HG03460 (cell line): ENCODE data around the gene SLC29A3.
A peak's percentile ranks its signal among the peaks of the same experiment; 100 is the strongest.

ENCODE experiments used
- ATAC-seq: cut with Tn5 transposase; IDR thresholded peaks from one replicate; pipeline ENCODE4 v1.9.1; 2021; ENCODE audit not compliant: unreplicated experiment

The SLC29A3 gene

DNA sequence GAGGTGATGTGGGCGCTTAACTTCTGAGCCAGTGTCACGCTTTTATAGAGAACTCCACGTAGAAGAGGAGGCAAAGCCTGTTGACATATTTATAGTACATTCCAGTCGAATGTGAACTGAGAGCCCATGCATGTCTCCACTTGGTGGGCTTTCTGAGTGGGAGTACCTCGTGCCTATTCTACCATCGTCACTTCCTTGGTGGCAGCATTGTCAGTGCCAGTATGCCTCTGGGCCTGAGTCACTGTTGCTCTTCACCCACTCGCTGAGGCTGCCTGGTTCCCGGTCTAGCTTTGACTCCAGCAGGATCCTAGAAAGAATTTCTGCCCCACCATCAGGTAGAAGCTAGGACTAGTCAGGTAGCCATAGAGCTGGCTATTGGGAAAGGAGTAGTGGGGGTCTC lies 47.6 kb downstream of the SLC29A3 start:
- ATAC-seq, result no peak

DNA sequence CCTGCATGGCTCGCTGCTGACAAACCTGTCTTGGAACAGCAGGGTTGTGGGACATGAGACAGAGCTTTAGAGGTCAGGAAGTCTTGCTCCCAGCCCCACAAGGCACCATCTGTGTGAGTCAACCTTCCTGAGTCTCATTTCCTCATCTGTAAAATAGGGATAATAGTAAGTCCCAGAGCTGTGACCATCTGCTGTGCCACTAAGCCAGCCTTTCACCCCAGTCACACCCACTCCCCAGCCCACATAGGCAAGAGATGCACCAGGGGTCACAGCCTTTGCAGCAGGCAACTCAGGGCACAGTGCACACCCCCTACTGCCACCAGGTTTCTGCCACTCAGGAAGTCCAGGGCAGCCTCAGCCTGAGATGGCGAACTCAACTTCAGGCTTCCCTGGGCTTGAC lies 48.2 kb downstream of the SLC29A3 start:
- no peak for ATAC-seq

DNA sequence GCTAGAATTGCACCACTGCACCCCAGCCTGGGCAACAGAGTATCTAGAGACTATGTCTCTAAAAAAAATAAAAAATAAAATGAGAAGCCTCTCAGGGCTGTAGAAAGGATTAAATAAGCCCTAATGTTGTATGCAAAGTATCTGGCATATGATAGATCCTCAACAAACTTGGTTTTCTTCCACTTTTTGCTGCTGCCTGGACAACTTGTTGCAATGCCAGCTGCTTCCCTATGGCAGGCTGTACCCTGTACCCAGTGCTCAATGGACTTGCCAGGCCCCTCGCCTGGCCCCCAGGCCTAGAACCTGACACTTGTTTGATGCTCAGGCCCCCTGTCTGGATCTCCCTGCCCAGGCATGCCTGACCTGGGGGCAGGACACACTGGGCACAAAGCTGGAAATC lies 49.1 kb downstream of the SLC29A3 start:
- ATAC-seq, result no peak

DNA sequence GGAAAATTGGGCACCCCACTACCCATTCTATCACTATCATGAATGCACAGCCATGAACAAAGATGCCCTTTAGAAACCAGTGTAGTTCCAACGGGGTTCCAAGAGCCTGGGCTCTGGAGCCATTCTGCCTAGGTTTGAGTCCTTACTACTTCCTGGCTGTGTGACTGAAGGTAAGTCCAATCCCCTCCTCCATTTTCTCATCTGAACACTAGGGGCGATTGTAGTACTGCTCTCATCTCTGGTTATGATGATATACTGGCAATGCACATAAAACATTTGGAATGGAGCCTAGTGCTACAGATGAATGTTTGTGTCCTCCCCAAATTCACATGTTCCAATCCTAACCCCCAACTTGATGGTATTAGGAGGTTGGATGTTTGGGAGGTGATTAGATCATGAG lies 49.6 kb downstream of the SLC29A3 start:
- ATAC-seq, result no peak

DNA sequence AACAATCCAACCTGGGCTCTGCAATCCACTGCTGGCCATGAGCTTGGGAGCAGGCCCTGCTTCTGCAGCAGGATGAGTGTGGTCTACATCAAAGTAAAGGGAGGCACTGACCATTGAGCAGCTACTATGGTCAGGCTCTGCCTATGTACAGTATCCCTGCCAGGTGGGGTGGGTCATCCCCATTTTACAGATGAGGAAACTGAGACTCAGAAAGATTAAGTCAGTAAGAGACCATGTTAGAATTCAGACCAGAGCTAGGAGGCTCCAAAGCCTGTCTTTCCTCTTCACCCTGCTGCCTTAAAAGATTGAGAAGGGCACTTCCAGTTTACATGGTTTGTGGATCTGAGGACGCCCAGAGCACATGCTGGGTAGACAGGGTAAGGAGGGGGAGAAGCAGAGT lies 50.5 kb downstream of the SLC29A3 start:
- no peak for ATAC-seq

DNA sequence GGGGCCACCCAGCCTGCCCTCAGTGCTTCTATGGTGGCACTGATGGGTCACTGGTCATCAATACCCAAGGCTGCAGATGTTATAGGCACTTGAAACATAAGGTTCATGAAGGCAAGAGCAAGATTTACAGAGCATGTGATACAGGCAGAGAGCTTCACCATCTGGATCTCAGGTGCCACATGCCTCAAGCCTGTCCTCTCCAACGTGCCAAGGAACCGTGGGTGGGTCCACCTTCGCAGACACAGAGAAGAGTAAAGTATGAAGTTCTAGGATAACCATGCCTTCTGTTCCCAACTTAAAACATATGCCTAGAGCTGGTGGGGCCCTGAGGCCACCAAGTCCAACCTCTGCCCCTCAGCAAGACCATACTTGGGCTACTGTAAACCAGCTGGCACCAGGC lies 51.0 kb downstream of the SLC29A3 start:
- no peak for ATAC-seq

DNA sequence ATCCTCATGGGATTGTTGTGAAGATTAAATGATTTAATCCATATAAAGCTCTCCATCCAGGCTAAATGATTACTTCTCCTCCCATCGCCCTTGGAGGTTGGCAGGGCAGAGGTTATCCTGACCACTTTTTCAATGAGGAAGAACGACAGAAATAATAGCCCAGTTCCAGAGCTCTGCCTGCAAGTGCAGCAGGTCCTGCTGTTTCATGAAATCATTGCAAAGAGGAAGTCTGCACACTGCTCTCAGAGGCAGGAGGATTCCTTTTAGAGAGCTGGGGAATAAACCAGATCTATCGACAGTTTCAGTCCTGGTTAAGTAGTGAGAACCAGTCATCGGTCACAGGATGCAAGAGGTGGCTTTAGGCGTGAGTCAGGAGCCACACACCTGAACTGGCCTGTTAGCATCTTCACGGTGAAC lies 52.7 kb downstream of the SLC29A3 start:
- ATAC-seq, result peak; percentile 47

DNA sequence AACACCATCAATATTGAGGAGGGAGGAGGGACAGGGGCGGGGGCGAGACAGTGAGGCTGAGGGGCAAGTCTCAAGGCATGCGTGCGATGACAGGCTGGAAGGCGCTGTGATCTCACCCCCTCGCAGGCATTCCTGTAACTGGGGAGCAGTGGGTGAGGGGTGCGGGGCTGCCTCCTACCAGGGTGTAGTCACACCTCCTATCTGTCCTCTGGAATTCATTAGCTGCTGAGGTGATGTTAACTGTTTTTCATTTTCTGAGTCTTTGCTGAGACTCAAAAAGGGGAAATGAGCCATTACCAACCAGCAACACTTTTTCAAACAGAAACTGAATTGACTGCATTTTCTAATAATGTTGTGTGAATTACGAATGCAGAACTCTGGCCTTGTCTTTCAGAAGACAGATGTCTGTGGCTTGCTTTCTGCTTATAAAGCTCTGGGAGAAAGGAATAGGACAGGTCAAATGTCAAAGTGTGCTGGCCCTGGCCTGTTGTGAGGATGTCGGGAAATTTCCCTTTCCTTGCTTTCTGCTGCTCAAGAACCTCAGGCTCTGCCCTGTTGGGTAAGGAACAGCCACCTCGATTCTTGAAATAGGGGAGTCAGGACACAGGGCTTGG lies 53.9 kb downstream of the SLC29A3 start:
- ATAC-seq, result peak; percentile 48

DNA sequence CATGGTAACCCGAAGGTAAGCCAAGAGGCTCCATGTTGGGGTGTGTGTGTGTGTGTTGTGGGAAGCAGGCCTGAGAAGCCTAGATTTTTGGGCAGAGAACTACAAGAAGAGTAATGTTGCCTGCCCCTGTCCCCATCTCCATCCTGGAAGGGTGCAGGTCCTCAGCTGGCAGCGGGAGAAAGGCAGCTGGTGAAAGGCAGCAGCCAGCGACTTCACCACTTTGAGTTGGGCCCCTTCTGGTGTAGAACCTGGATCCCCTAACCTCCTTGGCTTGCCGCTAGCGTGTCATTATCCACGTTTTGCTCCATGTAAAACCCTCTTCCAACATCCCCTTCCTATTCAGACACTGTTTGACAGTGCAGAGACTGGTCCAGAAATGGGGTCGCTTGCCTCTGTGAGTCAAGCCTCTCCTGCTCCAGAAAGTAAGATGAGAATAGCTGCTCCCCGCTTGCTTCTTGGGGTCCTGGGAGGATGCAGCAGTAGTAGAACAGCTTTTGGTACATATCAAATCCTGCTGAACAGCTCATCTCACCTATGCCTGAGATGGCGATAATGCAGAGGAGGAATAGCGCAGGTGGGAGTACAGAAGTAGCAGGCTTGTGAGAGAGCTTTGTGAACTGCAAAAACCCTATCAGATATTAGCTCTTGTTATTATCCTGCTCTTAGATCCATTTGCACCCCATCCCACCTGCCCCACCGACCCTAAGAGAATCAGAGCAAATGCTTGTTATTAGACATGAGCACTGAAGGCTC lies 55.6 kb downstream of the SLC29A3 start:
- no peak for ATAC-seq

DNA sequence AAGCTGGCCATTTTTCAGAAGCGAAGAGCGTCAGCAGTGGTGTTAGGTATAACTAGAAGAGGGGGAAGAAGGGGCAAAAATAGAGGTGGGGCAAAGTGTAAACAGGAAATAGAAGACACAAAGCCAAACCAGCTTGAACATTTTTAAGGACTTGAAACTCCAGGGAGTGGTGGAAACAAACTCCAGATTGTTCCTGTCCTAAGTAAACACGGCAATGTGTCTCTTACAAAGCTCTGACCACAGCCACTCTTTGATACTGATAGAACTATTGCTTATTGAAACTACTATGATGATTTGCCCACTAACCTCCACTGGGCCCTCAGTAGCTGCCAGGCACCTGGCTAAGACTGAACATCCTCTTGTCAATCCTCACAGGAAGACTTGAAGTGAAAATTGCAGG lies 56.9 kb downstream of the SLC29A3 start:
- no peak for ATAC-seq

DNA sequence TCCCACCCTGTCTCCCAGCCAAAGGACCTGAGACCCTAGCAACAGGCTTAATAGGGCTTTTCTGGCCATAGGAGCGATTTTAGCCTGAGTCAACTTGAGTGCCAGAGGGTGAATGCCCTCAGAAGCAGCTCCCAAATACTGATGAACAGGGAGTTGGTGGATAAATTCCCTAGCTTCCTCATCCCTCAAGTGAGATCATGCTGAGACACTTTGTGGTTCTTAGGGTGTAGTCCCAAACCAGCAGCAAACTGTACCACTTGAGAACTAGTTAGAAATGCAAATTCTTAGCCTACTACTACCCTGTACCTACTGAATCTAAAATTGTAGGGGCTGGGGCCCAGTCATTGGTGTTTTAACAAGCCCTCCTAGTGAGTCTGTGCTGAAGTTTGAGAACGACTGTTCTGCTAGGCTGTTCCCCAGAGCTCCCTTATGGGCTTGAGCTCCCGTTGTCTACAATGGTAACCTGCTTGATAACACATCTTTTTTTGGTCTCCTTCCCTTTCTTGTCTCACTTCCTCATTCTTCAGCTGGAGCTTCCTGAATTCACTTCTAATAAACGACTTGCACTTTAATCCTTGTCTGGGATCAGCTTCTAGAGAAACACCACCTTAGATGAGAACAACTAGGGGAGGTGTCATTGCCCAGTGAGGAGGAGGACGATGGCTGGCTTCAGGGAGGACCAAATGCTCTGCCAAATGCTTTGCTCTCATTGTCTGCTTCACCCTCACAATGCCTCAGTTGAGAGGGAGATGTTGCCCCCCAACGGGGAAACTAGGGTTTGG lies 59.5 kb downstream of the SLC29A3 start:
- ATAC-seq, result no peak

DNA sequence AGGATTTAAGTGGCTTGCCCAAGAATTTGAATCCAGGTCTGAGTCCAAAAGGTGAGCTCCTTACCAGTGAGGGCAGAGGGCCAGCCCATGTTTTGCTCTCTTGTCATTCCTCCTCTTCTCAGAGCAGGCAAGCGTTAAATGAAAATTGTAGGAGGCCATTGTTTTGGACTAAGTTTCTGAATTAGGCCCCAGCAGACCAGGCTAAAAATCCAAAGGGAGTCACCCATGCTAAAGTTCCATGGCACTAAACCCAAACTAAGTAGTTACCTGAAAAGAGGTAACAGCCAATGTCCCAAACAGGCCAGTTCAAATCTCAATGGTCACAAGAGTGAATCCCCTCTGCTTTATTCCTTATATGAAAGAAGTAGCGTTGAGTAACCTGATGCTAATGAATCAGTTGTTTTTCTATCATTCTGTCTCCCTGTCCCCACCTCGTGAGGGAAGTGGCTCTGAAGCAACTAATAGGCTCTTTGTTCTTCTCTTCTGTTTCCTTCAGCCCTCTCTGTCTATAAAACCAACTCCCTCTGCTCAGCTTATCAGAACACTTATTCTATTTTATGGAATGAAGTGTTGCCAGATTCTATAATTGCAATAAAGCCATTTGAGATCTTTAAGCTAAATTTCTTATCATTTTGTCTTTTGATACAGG lies 60.2 kb downstream of the SLC29A3 start:
- no peak for ATAC-seq

DNA sequence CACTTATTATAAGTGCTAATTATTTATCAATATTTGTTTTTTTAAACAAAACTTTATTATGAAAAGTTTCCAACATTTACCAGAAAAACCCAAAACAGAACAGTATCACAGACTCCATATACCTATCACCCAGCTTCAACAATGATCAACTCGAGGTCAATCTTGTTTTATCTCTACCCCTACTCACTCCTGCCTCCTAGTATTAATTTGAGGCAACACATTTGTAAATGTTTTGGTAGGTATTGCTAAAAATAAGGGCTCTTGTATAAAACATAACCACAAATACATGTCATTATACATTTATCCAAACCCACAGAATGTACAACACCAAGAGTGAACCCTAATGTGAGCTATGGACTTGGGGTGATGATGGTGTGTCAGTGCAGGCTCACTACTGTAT lies 61.8 kb downstream of the SLC29A3 start:
- ATAC-seq, result no peak

DNA sequence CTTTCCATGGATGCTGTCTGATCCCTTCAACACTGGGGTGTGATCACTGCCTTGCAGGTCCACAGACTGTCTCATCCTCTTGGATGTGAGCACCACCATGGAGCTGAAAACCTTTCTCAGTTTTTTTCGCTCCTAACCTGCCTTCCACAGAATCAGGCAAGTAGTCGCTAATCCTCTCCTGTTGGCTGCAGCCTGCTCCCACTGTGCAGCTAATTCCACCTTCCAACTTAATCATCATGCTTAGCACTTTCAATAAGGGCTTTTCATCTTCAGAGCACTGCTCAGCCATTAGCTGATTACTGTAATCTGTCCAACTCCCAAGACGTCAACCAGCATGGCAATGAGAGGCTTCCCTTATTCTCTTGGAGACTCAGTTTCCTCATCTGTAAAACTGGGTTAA lies 62.6 kb downstream of the SLC29A3 start:
- no peak for ATAC-seq

DNA sequence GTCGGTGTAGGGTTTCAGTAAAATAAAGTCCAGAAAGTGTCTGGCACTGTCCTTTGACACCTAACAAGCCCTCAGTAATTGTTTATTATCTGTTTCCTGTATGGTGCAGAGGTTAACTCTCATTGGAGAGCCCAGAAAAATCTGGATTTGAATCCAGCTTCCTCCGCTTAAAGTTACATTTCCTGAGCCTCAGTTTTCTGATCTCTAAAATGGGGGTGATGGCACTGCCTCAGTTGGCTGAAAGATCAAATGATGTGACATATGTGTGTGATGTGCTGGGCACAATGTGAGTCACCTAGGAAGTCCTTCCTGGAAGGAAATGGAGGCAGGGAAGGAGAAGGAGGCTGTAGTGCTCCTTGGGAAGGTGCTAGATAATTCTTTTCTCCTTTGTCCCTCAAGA lies 63.0 kb downstream of the SLC29A3 start:
- no peak for ATAC-seq

DNA sequence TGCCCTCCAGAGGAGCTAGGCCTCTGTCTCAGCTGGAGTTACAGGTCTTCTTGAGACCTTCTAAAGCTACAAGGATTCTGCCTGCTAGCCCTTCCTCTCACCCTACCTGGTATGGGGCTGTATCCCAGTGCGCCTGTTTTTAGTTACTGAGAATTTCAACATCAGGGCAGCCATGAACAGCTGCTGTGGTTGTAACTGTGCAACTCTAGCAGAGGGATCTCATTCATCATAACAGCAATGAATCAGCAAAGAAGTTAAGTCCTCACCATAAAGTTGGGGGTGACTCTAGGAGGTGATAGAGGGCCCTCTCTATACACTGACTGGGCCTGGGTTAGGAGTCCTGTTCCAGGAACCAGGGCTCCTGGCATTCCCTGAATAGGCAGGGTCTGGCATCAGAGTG lies 63.7 kb downstream of the SLC29A3 start:
- no peak for ATAC-seq

DNA sequence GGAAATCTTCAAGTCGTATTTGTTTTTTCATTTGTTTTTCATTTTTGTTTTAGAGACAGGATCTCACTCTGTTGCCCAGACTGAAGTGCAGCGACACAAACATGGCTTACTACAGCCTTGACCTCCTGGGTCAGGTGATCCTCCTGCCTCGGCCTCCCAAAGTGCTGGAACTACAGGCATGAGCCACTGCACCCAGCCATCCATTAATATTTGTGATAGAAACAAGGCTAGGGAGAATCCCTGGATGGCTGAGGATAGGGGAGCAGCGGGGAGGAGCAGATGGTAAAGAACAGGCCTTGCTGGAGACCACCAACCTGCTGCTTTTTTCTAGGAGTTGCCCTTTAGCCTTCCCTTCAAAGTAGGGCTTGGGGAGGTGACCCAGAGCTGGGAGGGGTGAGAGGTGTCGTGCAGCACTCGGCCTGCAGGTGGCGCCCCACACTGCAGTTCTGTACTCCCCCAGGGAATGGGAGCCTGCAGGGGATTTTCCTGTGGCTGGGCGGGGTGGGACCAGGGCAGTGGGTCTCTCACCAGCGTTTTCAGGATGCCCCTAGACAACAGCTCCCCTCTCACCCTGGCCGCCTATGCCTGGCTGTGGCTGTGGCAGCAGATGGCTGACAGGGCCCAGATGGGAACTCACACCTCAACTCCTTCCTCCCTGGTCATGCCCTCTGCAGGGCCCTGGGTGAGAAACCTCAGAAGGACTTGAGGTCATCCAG lies 65.1 kb downstream of the SLC29A3 start:
- no peak for ATAC-seq

DNA sequence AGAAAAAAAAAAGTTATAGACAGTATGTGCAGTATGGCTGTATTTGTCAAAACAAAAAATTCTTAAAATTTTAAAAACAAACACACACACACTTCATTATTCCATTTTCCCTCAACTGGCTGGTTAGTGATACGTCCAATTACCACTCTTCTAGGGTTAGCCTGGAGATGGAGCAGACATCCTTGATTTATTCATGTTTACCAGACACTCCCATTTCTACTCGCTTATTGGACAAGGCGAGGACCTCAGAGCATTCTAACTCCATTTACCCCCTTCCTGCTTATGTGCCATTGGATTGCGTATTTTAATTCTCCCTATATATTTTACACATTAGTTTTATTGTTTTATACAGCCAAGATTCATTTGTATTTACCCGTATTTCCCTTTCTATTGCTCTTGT lies 69.1 kb downstream of the SLC29A3 start:
- no peak for ATAC-seq

DNA sequence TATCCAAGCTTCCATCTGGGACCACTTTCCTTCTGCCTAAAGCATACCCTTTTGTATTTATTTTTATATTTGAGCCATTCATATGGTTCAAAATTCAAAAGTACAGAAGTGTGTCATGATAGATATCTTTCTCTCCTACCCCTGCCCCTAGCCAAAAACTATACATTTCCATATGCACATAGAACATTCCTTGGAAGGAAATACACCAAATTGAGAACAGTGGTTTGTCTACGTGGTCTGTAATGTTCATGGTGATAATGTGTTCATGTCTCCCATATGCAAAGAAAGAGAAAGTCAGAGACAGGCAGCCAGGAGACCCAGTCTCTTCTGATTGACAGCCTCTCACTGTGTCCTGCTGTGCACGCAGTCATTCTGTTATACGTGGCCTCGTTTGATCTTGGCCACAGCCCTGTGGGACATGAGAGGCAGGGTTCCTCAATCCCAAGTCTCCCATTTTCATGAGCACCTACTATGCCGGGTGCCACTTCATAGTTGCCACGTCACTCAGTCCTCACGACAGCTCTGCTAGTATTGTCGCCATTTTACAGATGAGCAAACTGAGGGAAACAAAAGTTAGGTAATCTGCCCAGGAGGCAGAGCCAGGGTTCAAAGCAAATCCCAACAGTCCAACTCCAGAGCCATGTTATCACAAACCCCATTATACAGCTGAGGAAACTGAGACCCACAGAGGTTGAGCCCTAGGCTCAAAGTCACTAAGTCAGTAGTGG lies 69.7 kb downstream of the SLC29A3 start:
- no peak for ATAC-seq

DNA sequence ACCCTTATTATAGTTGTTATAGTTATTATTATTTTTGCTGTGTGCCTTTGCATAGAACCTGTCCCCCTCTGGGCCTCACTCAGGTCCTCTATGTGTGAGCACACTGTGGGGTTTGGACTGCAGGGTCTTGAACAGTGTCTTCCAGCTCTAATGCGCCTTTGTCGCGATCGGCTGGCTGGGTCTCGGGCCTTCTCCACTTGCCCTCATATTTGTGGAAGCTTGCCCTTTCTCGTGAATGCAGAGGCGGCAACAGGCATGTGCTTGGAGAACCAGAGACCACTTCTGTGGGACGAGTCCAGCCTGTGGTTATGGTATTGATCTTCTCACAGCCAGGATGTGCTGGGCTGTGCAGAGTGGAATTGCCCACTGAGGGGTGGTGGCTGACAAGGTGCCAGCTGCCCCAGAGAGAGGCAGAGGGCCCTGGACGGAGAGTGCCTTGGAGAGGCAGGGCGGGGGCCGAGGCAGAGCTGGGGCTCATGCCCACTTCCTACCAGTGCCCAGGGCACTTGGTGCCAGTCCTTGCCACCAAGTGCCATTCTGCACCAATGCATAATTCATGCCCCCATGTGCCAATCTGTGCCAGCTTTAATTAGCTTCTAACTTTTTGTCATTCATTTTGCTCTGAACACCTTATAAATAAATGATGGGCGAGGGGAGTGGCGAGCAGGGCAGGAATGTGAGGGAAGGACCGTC lies 70.9 kb downstream of the SLC29A3 start:
- ATAC-seq, result no peak
